ENCODE data around the gene PRKAG1.

PRKAG1 gene

DNA sequence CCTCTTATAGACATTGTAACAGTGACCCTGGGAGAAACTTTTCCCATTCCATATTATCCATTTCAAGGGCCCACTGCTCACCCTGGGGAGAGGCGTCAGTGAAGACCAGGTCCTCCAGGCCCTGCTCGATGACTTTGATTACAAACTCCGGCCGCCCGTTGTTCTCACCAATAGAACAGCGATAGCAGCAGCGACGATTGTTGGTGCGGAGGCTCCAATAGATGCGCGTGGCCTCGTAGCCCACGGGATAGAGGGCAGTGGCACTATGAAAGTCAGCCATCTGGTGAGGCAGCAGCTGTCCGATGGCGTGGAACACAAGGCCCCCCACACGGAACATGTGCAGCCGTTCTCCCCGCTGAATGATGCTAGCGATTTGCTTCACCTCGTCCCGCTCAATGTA lies 7.5 kb upstream of the PRKAG1 start:
- no peak for TF ChIP-seq CTCF (IDR thresholded peaks at IDR 0.05; ENCODE audit: low read length, missing control alignments)
- no peak overlapping the region for H3K4me3 ChIP-seq (replicated peaks; ENCODE audit: low read depth, low read length)
- DNase-seq (ENCODE audit: low read depth), result no peak

GRCh38 chr12:49025463-49025862 lies 6.9 kb upstream of the PRKAG1 start:
- no peak for DNase-seq (ENCODE audit: low read depth)
- H3K4me3 ChIP-seq (replicated peaks; ENCODE audit: low read depth, low read length), result no peak overlapping the region
- TF ChIP-seq CTCF (IDR thresholded peaks at IDR 0.05; ENCODE audit: low read length, missing control alignments), result no peak

DNA sequence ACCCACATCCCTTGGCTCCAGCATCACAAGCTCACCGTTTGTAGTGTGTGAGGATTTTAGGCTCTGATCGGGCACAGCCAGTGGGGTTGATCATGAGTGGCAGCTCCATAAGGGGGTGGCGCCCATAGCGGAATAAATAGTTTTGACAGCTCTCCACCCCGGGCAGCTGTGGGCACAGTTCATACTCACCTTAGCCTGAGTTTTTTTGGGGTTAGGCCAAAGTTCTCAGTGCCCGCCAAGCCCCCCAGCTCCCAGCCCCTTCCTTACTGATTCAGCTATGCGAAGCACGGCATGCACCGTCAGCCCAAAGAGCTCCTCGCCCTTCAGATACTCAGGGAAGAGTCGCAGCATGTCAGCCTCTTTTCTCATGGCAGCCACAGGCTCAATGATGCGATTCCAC lies 6.0 kb upstream of the PRKAG1 start:
- no peak for TF ChIP-seq CTCF (IDR thresholded peaks at IDR 0.05; ENCODE audit: low read length, missing control alignments)
- DNase-seq (ENCODE audit: low read depth), result no peak
- H3K4me3 ChIP-seq (replicated peaks; ENCODE audit: low read depth, low read length), result no peak overlapping the region

DNA sequence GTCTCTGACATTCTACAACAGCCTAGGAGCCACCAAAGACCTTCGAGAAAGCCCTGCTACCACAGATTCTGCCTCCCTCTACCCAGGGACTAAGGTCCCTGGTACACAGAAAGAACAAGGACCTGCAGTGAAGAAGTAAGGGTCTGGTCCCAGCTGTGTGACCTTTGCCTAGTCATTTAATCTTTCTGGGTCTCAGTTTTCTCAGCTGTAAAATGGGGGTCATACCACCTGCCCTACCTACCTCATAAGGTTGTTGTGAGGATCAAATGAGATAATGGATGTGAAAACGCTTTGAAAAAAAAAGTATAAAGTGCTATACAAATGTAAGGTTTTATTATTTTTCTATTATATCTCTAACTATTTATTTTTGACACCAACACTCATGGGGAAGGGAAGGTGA lies 5.2 kb upstream of the PRKAG1 start:
- no peak for DNase-seq (ENCODE audit: low read depth)
- H3K4me3 ChIP-seq (replicated peaks; ENCODE audit: low read depth, low read length), result no peak overlapping the region
- TF ChIP-seq CTCF (IDR thresholded peaks at IDR 0.05; ENCODE audit: low read length, missing control alignments), result no peak

GRCh38 chr12:49022558-49023178 lies 4.1 kb upstream of the PRKAG1 start:
- H3K4me3 ChIP-seq (replicated peaks; ENCODE audit: low read depth, low read length), result no peak overlapping the region
- no peak for DNase-seq (ENCODE audit: low read depth)
- no peak for TF ChIP-seq CTCF (IDR thresholded peaks at IDR 0.05; ENCODE audit: low read length, missing control alignments)

- no peak for DNase-seq (ENCODE audit: low read depth)
- H3K4me3 ChIP-seq (replicated peaks; ENCODE audit: low read depth, low read length), result no peak overlapping the region
- no peak for TF ChIP-seq CTCF (IDR thresholded peaks at IDR 0.05; ENCODE audit: low read length, missing control alignments)
These were observed 2.8 kb upstream of the PRKAG1 start for GRCh38 chr12:49021292-49021915.

DNA sequence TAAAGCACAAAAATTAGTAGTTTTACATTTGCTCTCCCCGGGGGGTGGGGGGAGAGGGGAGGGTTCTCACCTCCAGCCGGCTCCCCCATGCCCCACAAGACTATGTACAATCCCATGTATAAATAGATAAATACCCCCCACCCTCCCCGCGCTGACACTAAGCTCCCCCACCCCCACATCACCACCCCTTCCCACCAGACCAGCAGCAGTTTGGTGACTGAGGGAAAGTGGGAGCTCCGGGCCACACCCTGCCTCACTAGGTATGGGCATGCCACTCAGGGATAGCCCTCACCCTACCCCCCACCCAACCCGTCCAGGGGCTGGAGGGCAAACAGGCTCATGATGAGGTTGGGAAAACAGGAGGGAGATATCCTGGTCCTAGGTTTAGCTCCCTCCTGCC lies 1.9 kb upstream of the PRKAG1 start:
- DNase-seq (ENCODE audit: low read depth), result no peak
- TF ChIP-seq CTCF (IDR thresholded peaks at IDR 0.05; ENCODE audit: low read length, missing control alignments), result no peak

More for the DNA sequence above, 1.9 kb upstream of the PRKAG1 start:
- H3K4me3 ChIP-seq (replicated peaks; ENCODE audit: low read depth, low read length), result no peak overlapping the region
